SK-N-SH (cell line): ENCODE measurements around the gene TRIOBP. TPM values are rescaled to one million over a fixed set of nuclear protein-coding genes. Genes with fewer than 3 reads are reported as not detected.

Experiments used
- CTCF ChIA-PET: fragments of 300-600, 350-600 bp; formaldehyde crosslinking; extraction: SDS; loops from one replicate; lab custom pipeline; 2021; lab: Yijun Ruan, JAX
- POLR2A ChIA-PET: fragments of 350-600 bp; sonication (Branson Sonifier 250); formaldehyde crosslinking; extraction: SDS; loops from one replicate; lab custom pipeline; 2020; ENCODE audit warnings: antibody characterized with exemption, inconsistent platforms; lab: Yijun Ruan, JAX
- DNase-seq: peaks from one replicate; pipeline ENCODE4 v3.0.0; 2012
- H2AFZ ChIP-seq: fragments of 200-600 bp; sonication (generic); 2 replicates; pipeline ENCODE4 v1.8.1; 2016; ENCODE audit warnings: antibody characterized with exemption, mild to moderate bottlenecking, low read depth
- H3F3A ChIP-seq: fragments of 200-600 bp; sonication (generic); replicated peaks from 2 replicates; pipeline ENCODE3; 2016; ENCODE audit warnings: antibody characterized with exemption, mild to moderate bottlenecking; ENCODE audit not compliant: insufficient read depth
- H3K27ac ChIP-seq, 2 experiments: fragments of 200-500 bp in 1 of 2; fragments of 200-600 bp in 1 of 2; sonication (Bioruptor generic) in 1 of 2; sonication (generic), shearing (Covaris generic) in 1 of 2; 2 replicates each; pipeline versions ENCODE4 v1.5.1 to v1.6.1; 2014 to 2016; ENCODE audit warnings: low read depth in 2 of 2, inconsistent platforms in 1 of 2, low read length in 1 of 2, mild to moderate bottlenecking in 1 of 2, mixed read lengths in 1 of 2
- H3K27me3 ChIP-seq: fragments of 200-600 bp; sonication (generic), shearing (Covaris generic); 2 replicates; pipeline ENCODE4 v1.6.1; 2016; ENCODE audit warnings: mixed run types; ENCODE audit not compliant: insufficient read depth
- H3K36me3 ChIP-seq, 2 experiments: fragments of 200-500 bp in 1 of 2; fragments of 200-600 bp in 1 of 2; sonication (Bioruptor generic) in 1 of 2; sonication (generic) in 1 of 2; replicated peaks in 1 of 2; 2 replicates each; pipeline versions ENCODE3 to v1.5.1; 2014 to 2016; ENCODE audit warnings: low read length in 1 of 2, mild to moderate bottlenecking in 1 of 2; ENCODE audit not compliant: insufficient read depth in 2 of 2, control insufficient read depth in 1 of 2
- H3K4me1 ChIP-seq, 2 experiments: fragments of 200-500 bp in 1 of 2; fragments of 200-600 bp in 1 of 2; sonication (Bioruptor generic) in 1 of 2; sonication (generic), shearing (Covaris generic) in 1 of 2; 2 replicates each; pipeline versions ENCODE4 v1.5.1 to v1.6.1; 2014 to 2016; ENCODE audit warnings: low read depth in 1 of 2, low read length in 1 of 2, mixed run types in 1 of 2; ENCODE audit not compliant: insufficient read depth in 2 of 2, control insufficient read depth in 1 of 2
- H3K4me2 ChIP-seq: fragments of 200-600 bp; sonication (generic), shearing (Covaris generic); 2 replicates; pipeline ENCODE4 v1.6.1; 2017; ENCODE audit warnings: mixed run types
- H3K4me3 ChIP-seq, 2 experiments: fragments of 200-500 bp in 1 of 2; fragments of 200-600 bp in 1 of 2; sonication (Bioruptor generic) in 1 of 2; sonication (generic), shearing (Covaris generic) in 1 of 2; 2 replicates each; pipeline versions ENCODE4 v1.5.1 to v1.8.1; 2014 to 2016; ENCODE audit warnings: low read depth in 2 of 2, inconsistent platforms in 1 of 2, low read length in 1 of 2, mild to moderate bottlenecking in 1 of 2, mixed read lengths in 1 of 2, moderate library complexity in 1 of 2
- H3K79me2 ChIP-seq: fragments of 200-600 bp; sonication (generic); 2 replicates; pipeline ENCODE4 v1.8.1; 2017; ENCODE audit warnings: mild to moderate bottlenecking; ENCODE audit not compliant: insufficient read depth
- H3K9ac ChIP-seq: fragments of 200-600 bp; sonication (generic); 2 replicates; pipeline ENCODE4 v1.6.1; 2017; ENCODE audit warnings: mixed run types
- H3K9me2 ChIP-seq: fragments of 200-600 bp; sonication (generic); 2 replicates; pipeline ENCODE4 v1.6.1; 2017; ENCODE audit warnings: mixed run types
- H3K9me3 ChIP-seq: fragments of 200-600 bp; sonication (generic); 2 replicates; pipeline ENCODE4 v1.6.1; 2017; ENCODE audit warnings: mixed run types, mild to moderate bottlenecking, moderate library complexity
- H4K20me1 ChIP-seq: fragments of 200-600 bp; sonication (generic); 2 replicates; pipeline ENCODE4 v1.6.1; 2017; ENCODE audit warnings: mild to moderate bottlenecking, mixed run types; ENCODE audit not compliant: insufficient read depth
- CHD2 ChIP-seq: fragments of 150-350 bp; IDR thresholded peaks from 2 replicates; pipeline ENCODE4 v1.6.1; 2018; ENCODE audit warnings: low read length; ENCODE audit not compliant: partially characterized antibody
- ELF1 ChIP-seq: IDR thresholded peaks from 2 replicates; pipeline ENCODE4 v1.4.0; 2012
- FOXJ3 ChIP-seq: sonication (generic); formaldehyde crosslinking; IDR thresholded peaks from 2 replicates; pipeline ENCODE4 v1.5.1; 2020; ENCODE audit warnings: mild to moderate bottlenecking, missing genetic modification reagents
- MEF2A ChIP-seq: IDR thresholded peaks from 2 replicates; pipeline ENCODE4 v1.4.0; 2012; ENCODE audit warnings: low read depth, borderline replicate concordance
- NFIC ChIP-seq: IDR thresholded peaks from 2 replicates; pipeline ENCODE4 v1.4.0; 2012; ENCODE audit warnings: borderline replicate concordance
- NRF1 ChIP-seq: IDR thresholded peaks from 2 replicates; pipeline ENCODE4 v1.6.1; 2012; ENCODE audit warnings: low read depth, mild to moderate bottlenecking, low read length
- PBX3 ChIP-seq: IDR thresholded peaks from 2 replicates; pipeline ENCODE4; 2012
- POLR2AphosphoS5 ChIP-seq: IDR thresholded peaks from 2 replicates; pipeline ENCODE4 v1.6.1; 2012; ENCODE audit warnings: low read depth, low read length
- RAD21 ChIP-seq: IDR thresholded peaks from 2 replicates; pipeline ENCODE4 v1.6.1; 2012; ENCODE audit warnings: mild to moderate bottlenecking, low read length
- RCOR1 ChIP-seq: fragments of 150-350 bp; IDR thresholded peaks from 2 replicates; pipeline ENCODE4 v1.6.1; 2017; ENCODE audit warnings: antibody characterized with exemption, low read length
- RXRA ChIP-seq: IDR thresholded peaks from 2 replicates; pipeline ENCODE4 v1.4.0; 2012; ENCODE audit warnings: low read depth, mild to moderate bottlenecking, borderline replicate concordance
- SMC3 ChIP-seq: IDR thresholded peaks from 2 replicates; pipeline ENCODE4 v1.6.1; 2012; ENCODE audit warnings: low read depth, low read length, improper control_type of control experiment
- USF2 ChIP-seq: fragments of 150-350 bp; IDR thresholded peaks from 2 replicates; pipeline ENCODE4 v1.6.1; 2017; ENCODE audit warnings: antibody characterized with exemption, low read length, low read depth, borderline replicate concordance
- YY1 ChIP-seq: IDR thresholded peaks from 2 replicates; pipeline ENCODE4 v1.4.0; 2012; ENCODE audit warnings: low read depth, mild to moderate bottlenecking
- WGBS: methylation state at CpG from one replicate; pipeline ENCODE4 v1.1.6; 2017; ENCODE audit warnings: low lambda C conversion rate; 5-methylcytosine and 5-hydroxymethylcytosine counted together
- polyA plus RNA-seq, 3 experiments: library from polyadenylated mRNA; depleted of rRNA; stranded (reverse); fragments of >200 nt; gene quantifications; 2 replicates each; pipeline ENCODE4 v1.2.3, GENCODE V29; 2012
- TF ChIP-seq, protein P1 (sequence below): IDR thresholded peaks from 2 replicates; pipeline ENCODE4 v1.4.0; 2012; ENCODE audit warnings: low read depth, borderline replicate concordance
- TF ChIP-seq, protein P2 (sequence below): IDR thresholded peaks from 2 replicates; pipeline ENCODE4 v1.4.0; 2012; ENCODE audit warnings: low read depth, borderline replicate concordance

The TRIOBP gene
- polyA plus RNA-seq, 1 of the 3 experiments (the other 2 are of a cell fraction): 43.6 TPM

GRCh38 chr22:37778370-37779009, 81.6 kb downstream of the TRIOBP start:
- Histone ChIP-seq H3K27ac (no peak overlapping the region), H3K4me2 (no peak overlapping the region), H3K9ac (no peak overlapping the region), H3K4me3 (no peak overlapping the region), H4K20me1 (no peaks in the 10 kb centered on the region), H3K27me3 (no peaks in the 10 kb centered on the region)
- CTCF ChIA-PET: no interaction called here
- TF ChIP-seq USF2: no peak
- no peak for TF ChIP-seq RXRA
- TF ChIP-seq SMC3: no peak
- no peak for TF ChIP-seq PBX3
- no peak for TF ChIP-seq POLR2AphosphoS5
- TF ChIP-seq RCOR1: no peak
- no peak for TF ChIP-seq NFIC
- TF ChIP-seq, protein P1, sequence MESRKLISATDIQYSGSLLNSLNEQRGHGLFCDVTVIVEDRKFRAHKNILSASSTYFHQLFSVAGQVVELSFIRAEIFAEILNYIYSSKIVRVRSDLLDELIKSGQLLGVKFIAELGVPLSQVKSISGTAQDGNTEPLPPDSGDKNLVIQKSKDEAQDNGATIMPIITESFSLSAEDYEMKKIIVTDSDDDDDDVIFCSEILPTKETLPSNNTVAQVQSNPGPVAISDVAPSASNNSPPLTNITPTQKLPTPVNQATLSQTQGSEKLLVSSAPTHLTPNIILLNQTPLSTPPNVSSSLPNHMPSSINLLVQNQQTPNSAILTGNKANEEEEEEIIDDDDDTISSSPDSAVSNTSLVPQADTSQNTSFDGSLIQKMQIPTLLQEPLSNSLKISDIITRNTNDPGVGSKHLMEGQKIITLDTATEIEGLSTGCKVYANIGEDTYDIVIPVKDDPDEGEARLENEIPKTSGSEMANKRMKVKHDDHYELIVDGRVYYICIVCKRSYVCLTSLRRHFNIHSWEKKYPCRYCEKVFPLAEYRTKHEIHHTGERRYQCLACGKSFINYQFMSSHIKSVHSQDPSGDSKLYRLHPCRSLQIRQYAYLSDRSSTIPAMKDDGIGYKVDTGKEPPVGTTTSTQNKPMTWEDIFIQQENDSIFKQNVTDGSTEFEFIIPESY: no peak
- TF ChIP-seq YY1: no peak
- no peak for TF ChIP-seq CHD2
- TF ChIP-seq, protein P2, sequence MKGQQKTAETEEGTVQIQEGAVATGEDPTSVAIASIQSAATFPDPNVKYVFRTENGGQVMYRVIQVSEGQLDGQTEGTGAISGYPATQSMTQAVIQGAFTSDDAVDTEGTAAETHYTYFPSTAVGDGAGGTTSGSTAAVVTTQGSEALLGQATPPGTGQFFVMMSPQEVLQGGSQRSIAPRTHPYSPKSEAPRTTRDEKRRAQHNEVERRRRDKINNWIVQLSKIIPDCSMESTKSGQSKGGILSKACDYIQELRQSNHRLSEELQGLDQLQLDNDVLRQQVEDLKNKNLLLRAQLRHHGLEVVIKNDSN: no peak
- TF ChIP-seq ELF1: no peak
- no peak for TF ChIP-seq RAD21
- no peak for TF ChIP-seq FOXJ3 (CRISPR knock-in tag)
- TF ChIP-seq NRF1: no peak
- no peak for TF ChIP-seq MEF2A
- TF ChIP-seq, all 33 proteins: peak for 0
- 89% methylated on average over 9 of the region's 10 CpGs for WGBS
- H3F3A ChIP-seq: peaks cover 9% of the 10 kb centered on the region
- no peaks in the 10 kb centered on the region for H3K9me3 ChIP-seq
- H2AFZ ChIP-seq: no peak overlapping the region
- no peaks in the 10 kb centered on the region; a peak in 1 of 4 replicates for H3K4me1 ChIP-seq
- H3K9me2 ChIP-seq: no peaks in the 10 kb centered on the region
- H3K36me3 ChIP-seq: no peaks in the 10 kb centered on the region
- H3K79me2 ChIP-seq: no peaks in the 10 kb centered on the region
- DNase-seq: no peak
- POLR2A ChIA-PET: interaction anchor here (2.5 kb wide), 1 partner anchor 10 kb away, joined by 6 read pairs; no protein-coding TSS in a partner anchor
